GM12878 (cell line): ENCODE results near the gene ZBTB48. TPM values are rescaled to one million over a fixed set of nuclear protein-coding genes. Genes with fewer than 3 reads are reported as not detected.
A peak's percentile ranks its signal among the peaks of the same experiment; 100 is the strongest.

Experiments used
- ATAC-seq: fragments of 200-7000 bp; cut with Tn5 transposase; 3 replicates; pipeline ENCODE4 v1.9.1; 2020; ENCODE audit warnings: mild to moderate bottlenecking, moderate library complexity
- BruUV-seq: library from RNA; stranded (reverse); fragments of 400-500 nt; replicated peaks from 2 replicates; lab custom pipeline; 2021; lab: Mats Ljungman, UMichigan
- CTCF ChIA-PET: fragments of 300-600 bp; sonication (Branson Sonifier 250); formaldehyde crosslinking; extraction: SDS; loops from one replicate; lab custom pipeline; 2021; ENCODE audit warnings: inconsistent platforms; lab: Yijun Ruan, JAX
- POLR2A ChIA-PET: fragments of 350-600 bp; formaldehyde crosslinking; extraction: SDS; loops from one replicate; lab custom pipeline; 2021; ENCODE audit warnings: inconsistent platforms; lab: Charles Lee
- RAD21 ChIA-PET: fragments of 300-600 bp; sonication (Branson Sonifier 250); formaldehyde crosslinking; loops from one replicate; lab custom pipeline; 2023; ENCODE audit warnings: antibody characterized with exemption; ENCODE audit not compliant: unreplicated experiment; lab: Charles Lee
- SMC1A ChIA-PET: fragments of 300-600 bp; sonication (Branson Sonifier 250); formaldehyde crosslinking; loops from one replicate; lab custom pipeline; 2023; ENCODE audit not compliant: unreplicated experiment, uncharacterized antibody; lab: Charles Lee
- DNase-seq: peaks from one replicate; pipeline ENCODE4 v3.0.0-alpha.2; 2011; ENCODE audit warnings: low read depth, low spot score
- FAIRE-seq: peaks from 3 replicates; lab custom pipeline; 2011; peaks lifted over from hg19 to GRCh38; lab: Jason Lieb, UNC
- H2AFZ ChIP-seq: 2 replicates; pipeline ENCODE4 v1.6.0; 2011; ENCODE audit warnings: low read depth, low read length, control low read depth; ENCODE audit not compliant: control insufficient read depth
- H3K27ac ChIP-seq: 2 replicates; pipeline ENCODE4 v1.5.1; 2011; ENCODE audit warnings: control low read depth; ENCODE audit not compliant: control insufficient read depth, insufficient read depth
- H3K27me3 ChIP-seq, 2 experiments: replicated peaks in 1 of 2; 2 replicates each; pipeline versions ENCODE4 v1.6.0 to v1.6.1; 2011; ENCODE audit warnings: low read length in 1 of 2; ENCODE audit not compliant: control insufficient read depth in 2 of 2, insufficient read depth in 2 of 2
- H3K36me3 ChIP-seq, 2 experiments: 2 replicates each; pipeline ENCODE4 v1.5.1; 2011; ENCODE audit warnings: low read length in 1 of 2; ENCODE audit not compliant: control insufficient read depth in 2 of 2, insufficient read depth in 2 of 2
- H3K4me1 ChIP-seq: 2 replicates; pipeline ENCODE4 v1.6.1; 2011; ENCODE audit warnings: mild to moderate bottlenecking, low read length, moderate library complexity, mixed read lengths; ENCODE audit not compliant: control insufficient read depth, insufficient read depth
- H3K4me2 ChIP-seq: 2 replicates; pipeline ENCODE4 v1.6.0; 2011; ENCODE audit warnings: control low read depth; ENCODE audit not compliant: control insufficient read depth, insufficient read depth
- H3K4me3 ChIP-seq: fragments of 200-600 bp; sonication (generic); 2 replicates; pipeline ENCODE4 v1.5.1; 2016
- H3K79me2 ChIP-seq: 2 replicates; pipeline ENCODE4 v1.6.0; 2011; ENCODE audit warnings: low read length; ENCODE audit not compliant: control insufficient read depth, insufficient read depth
- H3K9ac ChIP-seq: 2 replicates; pipeline ENCODE4 v1.8.0; 2011; ENCODE audit warnings: low read length, control low read depth, mixed read lengths; ENCODE audit not compliant: control insufficient read depth, insufficient read depth
- H3K9me3 ChIP-seq: replicated peaks from 3 replicates; pipeline ENCODE4 v1.5.1; 2011; ENCODE audit warnings: mild to moderate bottlenecking, low read length; ENCODE audit not compliant: control insufficient read depth, insufficient read depth
- H4K20me1 ChIP-seq: 2 replicates; pipeline ENCODE4 v1.6.0; 2011; ENCODE audit not compliant: control insufficient read depth, insufficient read depth
- BHLHE40 ChIP-seq, 2 experiments: fragments of 450-650 bp in 1 of 2; IDR thresholded peaks; 2 replicates each; pipeline ENCODE4 v1.6.1; 2011 to 2017; ENCODE audit warnings: low read depth in 2 of 2, borderline replicate concordance in 1 of 2, improper control_type of control experiment in 1 of 2, low read length in 1 of 2, mild to moderate bottlenecking in 1 of 2
- GATAD2B ChIP-seq: fragments of 450-650 bp; conservative IDR thresholded peaks from 2 replicates; pipeline ENCODE4 v1.6.1; 2017; ENCODE audit warnings: low read depth, mild to moderate bottlenecking, moderate library complexity
- IKZF2 ChIP-seq, 2 experiments: fragments of 450-650 bp; IDR thresholded peaks; 2 replicates each; pipeline ENCODE4 v1.6.1; 2017; ENCODE audit warnings: mild to moderate bottlenecking in 2 of 2, moderate library complexity in 2 of 2
- LARP7 ChIP-seq: fragments of 450-650 bp; IDR thresholded peaks from 2 replicates; pipeline ENCODE4 v1.6.1; 2017; ENCODE audit warnings: mild to moderate bottlenecking
- MEF2B ChIP-seq: fragments of 450-650 bp; IDR thresholded peaks from 2 replicates; pipeline ENCODE4 v1.6.1; 2018; ENCODE audit warnings: mild to moderate bottlenecking, moderate library complexity; ENCODE audit not compliant: partially characterized antibody, poor library complexity, severe bottlenecking
- NRF1 ChIP-seq: conservative IDR thresholded peaks from 2 replicates; pipeline ENCODE4 v1.6.1; 2011; ENCODE audit warnings: mild to moderate bottlenecking, low read depth, low read length, improper control_type of control experiment
- POLR2AphosphoS5 ChIP-seq: IDR thresholded peaks from 2 replicates; pipeline ENCODE4 v1.6.1; 2011; ENCODE audit warnings: mild to moderate bottlenecking, low read length, inconsistent platforms
- SMARCA5 ChIP-seq: fragments of 450-650 bp; IDR thresholded peaks from 2 replicates; pipeline ENCODE4 v1.6.1; 2017; ENCODE audit warnings: mild to moderate bottlenecking
- SRF ChIP-seq, 2 experiments: IDR thresholded peaks; 2 replicates each; pipeline ENCODE4 v1.6.1; 2011; ENCODE audit warnings: low read depth in 2 of 2, low read length in 2 of 2, mild to moderate bottlenecking in 1 of 2, moderate library complexity in 1 of 2
- TAF1 ChIP-seq: IDR thresholded peaks from 2 replicates; pipeline ENCODE4 v1.6.1; 2011; ENCODE audit warnings: mild to moderate bottlenecking, low read depth, low read length, borderline replicate concordance
- TCF7 ChIP-seq: IDR thresholded peaks from 2 replicates; pipeline ENCODE4 v1.6.1; 2014; ENCODE audit warnings: antibody characterized with exemption, borderline replicate concordance
- ZNF24 ChIP-seq: fragments of 450-650 bp; IDR thresholded peaks from 2 replicates; pipeline ENCODE4 v1.6.1; 2017; ENCODE audit warnings: antibody characterized with exemption, mild to moderate bottlenecking
- WGBS: methylation state at CpG from one replicate; pipeline ENCODE4 v1.1.6; 2016; ENCODE audit warnings: low lambda C conversion rate; ENCODE audit not compliant: insufficient replicate concordance, insufficient coverage; ENCODE audit errors: missing lambda C conversion rate; 5-methylcytosine and 5-hydroxymethylcytosine counted together
- in situ Hi-C: fragments of 300-500 bp; cut with MboI; formaldehyde crosslinking; loops from 9 replicates; pipeline ENCODE4 v1.14.3; 2018; ENCODE audit warnings: mixed read lengths
- intact Hi-C: fragments of 100-400 bp; cut with micrococcal nuclease; formaldehyde crosslinking; loops from one replicate; pipeline ENCODE4 v1.14.2; 2022; ENCODE audit not compliant: unreplicated experiment
- polyA plus RNA-seq, 11 experiments: library from polyadenylated mRNA; depleted of rRNA in 4 of 11; unstranded in 6 of 11; stranded (reverse) in 5 of 11; fragments of >200 nt; fragmentation: Nextera tagmentation in 4 of 11; fragmentation: Illumina TruSeq in 1 of 11; extraction: Ambion mirVana in 4 of 11; extraction: Trizol in 1 of 11; gene quantifications; 1 replicate in 1 of 11; 2 replicates in 10 of 11; pipeline versions ENCODE4 v1.2.1 to v1.2.3, GENCODE V29; 2011 to 2016; ENCODE audit warnings: inconsistent platforms in 2 of 11, missing spikeins in 2 of 11, low read depth in 1 of 11
- total RNA-seq, 4 experiments: library from RNA; depleted of rRNA in 3 of 4; stranded (reverse); fragments of >200 nt in 3 of 4; fragmentation: Illumina TruSeq in 1 of 4; extraction: Trizol in 1 of 4; gene quantifications; 2 replicates each; pipeline versions ENCODE4 v1.2.1 to v1.2.3, GENCODE V29; 2013 to 2021
- TF ChIP-seq, protein P1 (sequence below): fragments of 150-350 bp; IDR thresholded peaks from 2 replicates; pipeline ENCODE4 v1.6.1; 2014; ENCODE audit warnings: mild to moderate bottlenecking, low read depth, low read length
- TF ChIP-seq, protein P2 (sequence below): IDR thresholded peaks from 2 replicates; pipeline ENCODE4 v1.6.1; 2011; ENCODE audit warnings: borderline replicate concordance, low read depth, mild to moderate bottlenecking, moderate library complexity, low read length; ENCODE audit not compliant: insufficient read depth, poor library complexity, severe bottlenecking
- TF ChIP-seq, protein P3 (sequence below): fragments of 450-650 bp; conservative IDR thresholded peaks from 2 replicates; pipeline ENCODE4 v1.6.1; 2017; ENCODE audit warnings: mild to moderate bottlenecking, moderate library complexity

The ZBTB48 gene
- total and polyA plus RNA-seq, 10 of the 15 experiments (the other 5 are each of a cell fraction or from before 2014, with no cell fraction given): 1.00 to 25.3 (median 16.7) TPM

DNA sequence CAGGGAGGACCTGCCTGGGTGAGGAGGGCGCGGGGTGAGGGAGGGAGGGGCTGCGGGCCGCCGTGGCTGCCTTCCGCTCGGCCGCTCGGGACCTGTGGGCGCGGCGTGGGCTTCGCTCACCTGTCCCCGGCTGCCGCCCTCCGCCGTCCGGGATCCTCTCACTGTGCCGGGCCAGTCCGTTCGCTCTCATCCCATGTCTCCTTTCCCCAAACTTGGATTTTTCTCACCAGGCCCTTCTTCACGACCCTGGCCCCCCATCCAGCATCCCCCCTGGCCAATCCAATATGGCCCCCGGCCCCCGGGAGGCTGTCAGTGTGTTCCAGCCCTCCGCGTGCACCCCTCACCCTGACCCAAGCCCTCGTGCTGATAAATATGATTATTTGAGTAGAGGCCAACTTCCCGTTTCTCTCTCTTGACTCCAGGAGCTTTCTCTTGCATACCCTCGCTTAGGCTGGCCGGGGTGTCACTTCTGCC lies 362 bp downstream of the ZBTB48 start:
- peak overlapping the region; percentile 70 for H3K4me2 ChIP-seq
- H3K4me1 ChIP-seq: peaks cover 13% of the 10 kb centered on the region
- H3K4me3 ChIP-seq: peak overlapping the region; percentile 89
- H3K27me3 ChIP-seq: no peaks in the 10 kb centered on the region
- CTCF ChIA-PET: interaction anchor here (0.6 to 4.4 kb wide), 5 partner anchors 20 to 90 kb away, joined by 3 to 29 read pairs (median 5); partner anchors contain the start of genes NOL9, TAS1R1 and THAP3
- no peaks in the 10 kb centered on the region for H3K9me3 ChIP-seq
- WGBS: under 1% methylated on average over 17 of the region's 30 CpGs
- SMC1A ChIA-PET: interaction anchor here (1.0 to 2.0 kb wide), 6 partner anchors 9 to 89 kb away, joined by 3 to 7 read pairs (median 4); no protein-coding TSS in a partner anchor
- H3K27ac ChIP-seq: peak overlapping the region; percentile 68
- peak overlapping the region; percentile 85 for H3K9ac ChIP-seq
- peak overlapping the region; percentile 70 for H2AFZ ChIP-seq
- TSS peak; percentile 61 for BruUV-seq
- ATAC-seq (peak; percentile 58), FAIRE-seq (no peak), DNase-seq (no peak)
- in situ Hi-C loops: no loop called here
- intact Hi-C loops: no loop called here
- POLR2A ChIA-PET: interaction anchor here (0.6 to 3.9 kb wide), 8 partner anchors 19 to 231 kb away, joined by 3 to 22 read pairs (median 4); partner anchors contain the start of genes KLHL21 and NOL9
- no peaks in the 10 kb centered on the region for H3K36me3 ChIP-seq
- RAD21 ChIA-PET: interaction anchor here (0.7 to 4.7 kb wide), 5 partner anchors 21 to 67 kb away, joined by 3 to 38 read pairs (median 4); partner anchors contain the start of genes KLHL21, NOL9 and TAS1R1
- no peaks in the 10 kb centered on the region for H4K20me1 ChIP-seq
- peaks cover 21% of the 10 kb centered on the region for H3K79me2 ChIP-seq
- TF ChIP-seq POLR2AphosphoS5 (0 out of 2 replicates have a peak, but pooled peaks have one; percentile 23), GATAD2B (0 out of 2 replicates have a peak, but pooled peaks have one; percentile 10), BHLHE40 (IDR thresholded peaks at IDR 0.05; ENCODE audit: borderline replicate concordance in 1 of 2, low read depth in 2 of 2, low read length in 1 of 2) (peak in 1 of 2 experiments; percentile 17; a peak in 1 of 4 replicates), ZNF24 (peak; percentile 9; the same call in 1 of the 2 replicates), TAF1 (peak; percentile 3; the same call in 1 of the 2 replicates), IKZF2 (IDR thresholded peaks at IDR 0.05) (no peak), NRF1 (no peak), SMARCA5 (no peak), TCF7 (no peak), SRF (IDR thresholded peaks at IDR 0.05; ENCODE audit: low read depth in 2 of 2, low read length in 2 of 2) (0 out of 4 replicates have a peak, but pooled peaks of 1 of the 2 experiments have one; percentile 1), MEF2B (peak; percentile 9), LARP7 (peak; percentile 18; the same call in 1 of the 2 replicates)
- TF ChIP-seq, protein P1, sequence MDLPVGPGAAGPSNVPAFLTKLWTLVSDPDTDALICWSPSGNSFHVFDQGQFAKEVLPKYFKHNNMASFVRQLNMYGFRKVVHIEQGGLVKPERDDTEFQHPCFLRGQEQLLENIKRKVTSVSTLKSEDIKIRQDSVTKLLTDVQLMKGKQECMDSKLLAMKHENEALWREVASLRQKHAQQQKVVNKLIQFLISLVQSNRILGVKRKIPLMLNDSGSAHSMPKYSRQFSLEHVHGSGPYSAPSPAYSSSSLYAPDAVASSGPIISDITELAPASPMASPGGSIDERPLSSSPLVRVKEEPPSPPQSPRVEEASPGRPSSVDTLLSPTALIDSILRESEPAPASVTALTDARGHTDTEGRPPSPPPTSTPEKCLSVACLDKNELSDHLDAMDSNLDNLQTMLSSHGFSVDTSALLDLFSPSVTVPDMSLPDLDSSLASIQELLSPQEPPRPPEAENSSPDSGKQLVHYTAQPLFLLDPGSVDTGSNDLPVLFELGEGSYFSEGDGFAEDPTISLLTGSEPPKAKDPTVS: no peak
- TF ChIP-seq, protein P2, sequence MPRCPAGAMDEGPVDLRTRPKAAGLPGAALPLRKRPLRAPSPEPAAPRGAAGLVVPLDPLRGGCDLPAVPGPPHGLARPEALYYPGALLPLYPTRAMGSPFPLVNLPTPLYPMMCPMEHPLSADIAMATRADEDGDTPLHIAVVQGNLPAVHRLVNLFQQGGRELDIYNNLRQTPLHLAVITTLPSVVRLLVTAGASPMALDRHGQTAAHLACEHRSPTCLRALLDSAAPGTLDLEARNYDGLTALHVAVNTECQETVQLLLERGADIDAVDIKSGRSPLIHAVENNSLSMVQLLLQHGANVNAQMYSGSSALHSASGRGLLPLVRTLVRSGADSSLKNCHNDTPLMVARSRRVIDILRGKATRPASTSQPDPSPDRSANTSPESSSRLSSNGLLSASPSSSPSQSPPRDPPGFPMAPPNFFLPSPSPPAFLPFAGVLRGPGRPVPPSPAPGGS: no peak
- TF ChIP-seq, protein P3, sequence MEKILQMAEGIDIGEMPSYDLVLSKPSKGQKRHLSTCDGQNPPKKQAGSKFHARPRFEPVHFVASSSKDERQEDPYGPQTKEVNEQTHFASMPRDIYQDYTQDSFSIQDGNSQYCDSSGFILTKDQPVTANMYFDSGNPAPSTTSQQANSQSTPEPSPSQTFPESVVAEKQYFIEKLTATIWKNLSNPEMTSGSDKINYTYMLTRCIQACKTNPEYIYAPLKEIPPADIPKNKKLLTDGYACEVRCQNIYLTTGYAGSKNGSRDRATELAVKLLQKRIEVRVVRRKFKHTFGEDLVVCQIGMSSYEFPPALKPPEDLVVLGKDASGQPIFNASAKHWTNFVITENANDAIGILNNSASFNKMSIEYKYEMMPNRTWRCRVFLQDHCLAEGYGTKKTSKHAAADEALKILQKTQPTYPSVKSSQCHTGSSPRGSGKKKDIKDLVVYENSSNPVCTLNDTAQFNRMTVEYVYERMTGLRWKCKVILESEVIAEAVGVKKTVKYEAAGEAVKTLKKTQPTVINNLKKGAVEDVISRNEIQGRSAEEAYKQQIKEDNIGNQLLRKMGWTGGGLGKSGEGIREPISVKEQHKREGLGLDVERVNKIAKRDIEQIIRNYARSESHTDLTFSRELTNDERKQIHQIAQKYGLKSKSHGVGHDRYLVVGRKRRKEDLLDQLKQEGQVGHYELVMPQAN: peak; percentile 61
